Neural progenitor cell (in vitro differentiated cells): ENCODE data around the gene CDHR2.

Experiments used
- EZH2 ChIP-seq: fragments of 200-600 bp; sonication (generic); IDR thresholded peaks from 2 replicates; pipeline ENCODE4 v1.6.1; 2017; ENCODE audit warnings: antibody characterized with exemption, mild to moderate bottlenecking, moderate library complexity
- EZH2phosphoT487 ChIP-seq: fragments of 200-600 bp; sonication (generic); IDR thresholded peaks from 2 replicates; pipeline ENCODE4 v1.6.1; 2017; ENCODE audit warnings: antibody characterized with exemption
- TF ChIP-seq, protein P1 (sequence below): fragments of 200-600 bp; sonication (generic); IDR thresholded peaks from 2 replicates; pipeline ENCODE4 v1.5.1; 2017; ENCODE audit warnings: antibody characterized with exemption, mild to moderate bottlenecking

DNA sequence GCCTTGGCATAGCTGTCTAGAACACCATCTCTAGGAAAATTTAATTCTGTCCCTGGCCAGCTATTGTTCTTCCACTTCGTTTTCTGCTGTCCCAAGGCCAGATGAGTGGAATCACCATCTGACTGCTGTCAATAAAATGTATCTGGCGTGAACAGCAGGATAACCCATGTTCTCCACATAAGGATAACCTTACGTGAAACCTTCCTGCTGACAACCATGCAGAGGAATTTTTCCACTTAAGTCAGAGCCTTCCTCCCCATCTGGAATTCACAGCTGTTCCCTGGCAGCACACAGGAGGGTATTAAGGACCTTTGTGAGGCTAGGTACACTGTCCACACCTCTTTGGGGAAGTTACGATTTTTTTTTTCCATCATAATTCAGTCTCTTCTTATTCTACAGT, 40.5 kb upstream of the CDHR2 start:
- TF ChIP-seq, protein P1, sequence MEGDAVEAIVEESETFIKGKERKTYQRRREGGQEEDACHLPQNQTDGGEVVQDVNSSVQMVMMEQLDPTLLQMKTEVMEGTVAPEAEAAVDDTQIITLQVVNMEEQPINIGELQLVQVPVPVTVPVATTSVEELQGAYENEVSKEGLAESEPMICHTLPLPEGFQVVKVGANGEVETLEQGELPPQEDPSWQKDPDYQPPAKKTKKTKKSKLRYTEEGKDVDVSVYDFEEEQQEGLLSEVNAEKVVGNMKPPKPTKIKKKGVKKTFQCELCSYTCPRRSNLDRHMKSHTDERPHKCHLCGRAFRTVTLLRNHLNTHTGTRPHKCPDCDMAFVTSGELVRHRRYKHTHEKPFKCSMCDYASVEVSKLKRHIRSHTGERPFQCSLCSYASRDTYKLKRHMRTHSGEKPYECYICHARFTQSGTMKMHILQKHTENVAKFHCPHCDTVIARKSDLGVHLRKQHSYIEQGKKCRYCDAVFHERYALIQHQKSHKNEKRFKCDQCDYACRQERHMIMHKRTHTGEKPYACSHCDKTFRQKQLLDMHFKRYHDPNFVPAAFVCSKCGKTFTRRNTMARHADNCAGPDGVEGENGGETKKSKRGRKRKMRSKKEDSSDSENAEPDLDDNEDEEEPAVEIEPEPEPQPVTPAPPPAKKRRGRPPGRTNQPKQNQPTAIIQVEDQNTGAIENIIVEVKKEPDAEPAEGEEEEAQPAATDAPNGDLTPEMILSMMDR: no peak
- TF ChIP-seq EZH2phosphoT487 (no peak), EZH2 (no peak)
